ENCODE data around the gene PHACTR4. TPM values are rescaled to one million over a fixed set of nuclear protein-coding genes. Genes with fewer than 3 reads are reported as not detected.

The PHACTR4 gene
- total and polyA plus RNA-seq, 2 donors (not counting 3 experiments of a cell fraction or from before 2014, with no cell fraction given): 25.4 to 61.0 TPM

DNA sequence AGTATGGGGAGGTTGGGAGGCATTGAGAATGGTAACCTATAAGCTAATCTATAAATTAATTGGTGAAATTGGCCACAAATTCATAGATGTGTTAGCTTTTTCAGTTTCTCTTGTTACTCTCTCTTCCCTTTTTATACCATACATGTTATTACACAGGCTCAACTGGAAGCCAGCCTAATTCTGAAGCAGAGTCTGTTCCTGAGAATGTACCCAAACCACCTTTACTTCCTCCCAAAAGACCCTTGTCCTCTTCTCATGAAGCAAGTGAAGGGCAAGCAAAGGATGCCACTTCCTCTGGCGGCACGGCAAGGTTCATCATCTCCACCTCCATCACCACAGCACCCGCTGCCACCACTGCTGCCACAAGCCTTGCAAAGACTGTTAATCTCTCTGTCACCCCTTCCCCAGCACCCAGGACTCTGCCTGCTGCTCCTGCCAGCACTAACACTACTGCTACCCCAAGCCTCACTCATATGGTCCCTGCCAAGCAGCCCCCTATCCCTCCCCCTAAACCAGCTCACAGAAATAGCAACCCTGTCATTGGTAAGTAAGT is 96.8 kb downstream of the PHACTR4 start:
- no peak overlapping the region for H3K4me2 ChIP-seq (ENCODE audit: insufficient read depth, low read length)
- intact Hi-C loops (cut with micrococcal nuclease): no loop called here
- no peak for TF ChIP-seq JUN (IDR thresholded peaks at IDR 0.05; ENCODE audit: borderline replicate concordance, insufficient read depth, insufficient read length, low read depth)
- dilution Hi-C loops (cut with MboI; ENCODE audit: extremely low pct_ligation_motif_present, low sequenced_read_pairs): no loop called here
- FAIRE-seq (no peak), DNase-seq (ENCODE audit: low read depth, low spot score) (no peak)
- no peak overlapping the region for H3K9ac ChIP-seq (replicated peaks; ENCODE audit: extremely low read depth, insufficient read depth, low read length)
- H3K27ac ChIP-seq (ENCODE audit: insufficient read depth, low read depth, low read length): no peak overlapping the region
- no peaks in the 10 kb centered on the region for H3K4me1 ChIP-seq (ENCODE audit: control insufficient read depth, extremely low read depth, insufficient read depth, low read length)
- no peaks in the 10 kb centered on the region for H3K27me3 ChIP-seq (ENCODE audit: control insufficient read depth in 2 of 2, insufficient read depth in 2 of 2, low read length in 2 of 2)
- ChIA-PET CTCF (no interaction called here), POLR2A (interaction anchor here (1.0 kb wide), 1 partner anchor 29 kb away, joined by 3 read pairs; no protein-coding TSS in a partner anchor)
- H3K79me2 ChIP-seq (ENCODE audit: control insufficient read depth, insufficient read depth, low read length): no peaks in the 10 kb centered on the region
- H3K9me1 ChIP-seq (replicated peaks; ENCODE audit: control insufficient read depth, extremely low read depth, insufficient read depth, low read length): no peaks in the 10 kb centered on the region
- H3K4me3 ChIP-seq (replicated peaks in 1 of 3; ENCODE audit: insufficient read depth in 1 of 3, low read depth in 1 of 3, low read length in 3 of 3): no peak overlapping the region
- no peaks in the 10 kb centered on the region for H3K9me3 ChIP-seq (replicated peaks; ENCODE audit: control insufficient read depth, insufficient read depth, low read length)
- no peaks in the 10 kb centered on the region for H4K20me1 ChIP-seq (replicated peaks; ENCODE audit: control insufficient read depth, extremely low read depth, insufficient read depth, low read length)
- no peak overlapping the region for H2AFZ ChIP-seq (ENCODE audit: low read depth, low read length)
- BruUV-seq (replicated peaks): TSS peak; percentile 34
- peaks cover 6 to 7% of the 10 kb centered on the region in 2 experiments for H3K36me3 ChIP-seq (ENCODE audit: control insufficient read depth in 2 of 2, extremely low read depth in 1 of 2, insufficient read depth in 2 of 2, low read length in 2 of 2)

- no peak overlapping the region for H3K27ac ChIP-seq (ENCODE audit: insufficient read depth, low read depth, low read length)
- FAIRE-seq: no peak
- H4K20me1 ChIP-seq (replicated peaks; ENCODE audit: control insufficient read depth, extremely low read depth, insufficient read depth, low read length): no peaks in the 10 kb centered on the region
- no TSS peak for BruUV-seq (replicated peaks)
- H3K9me1 ChIP-seq (replicated peaks; ENCODE audit: control insufficient read depth, extremely low read depth, insufficient read depth, low read length): no peaks in the 10 kb centered on the region
- ChIA-PET POLR2A (no interaction called here), CTCF (interaction anchor here (2.8 to 7.2 kb wide), 2 partner anchors 49 to 59 kb away, joined by 9 to 60 read pairs; no protein-coding TSS in a partner anchor)
- no peak overlapping the region for H3K4me3 ChIP-seq (replicated peaks in 1 of 3; ENCODE audit: insufficient read depth in 1 of 3, low read depth in 1 of 3, low read length in 3 of 3)
- no peaks in the 10 kb centered on the region for H3K27me3 ChIP-seq (ENCODE audit: control insufficient read depth in 2 of 2, insufficient read depth in 2 of 2, low read length in 2 of 2)
- no peak for DNase-seq (ENCODE audit: low read depth, low spot score)
- dilution Hi-C loops (cut with MboI; ENCODE audit: extremely low pct_ligation_motif_present, low sequenced_read_pairs) (no loop called here), intact Hi-C loops (cut with micrococcal nuclease) (no loop called here)
- no peaks in the 10 kb centered on the region for H3K79me2 ChIP-seq (ENCODE audit: control insufficient read depth, insufficient read depth, low read length)
- no peak overlapping the region for H3K4me2 ChIP-seq (ENCODE audit: insufficient read depth, low read length)
- no peaks in the 10 kb centered on the region for H3K4me1 ChIP-seq (ENCODE audit: control insufficient read depth, extremely low read depth, insufficient read depth, low read length)
- no peaks in the 10 kb centered on the region for H3K9me3 ChIP-seq (replicated peaks; ENCODE audit: control insufficient read depth, insufficient read depth, low read length)
- H2AFZ ChIP-seq (ENCODE audit: low read depth, low read length): no peak overlapping the region
- peaks cover 11 to 15% of the 10 kb centered on the region in 2 experiments for H3K36me3 ChIP-seq (ENCODE audit: control insufficient read depth in 2 of 2, extremely low read depth in 1 of 2, insufficient read depth in 2 of 2, low read length in 2 of 2)
- TF ChIP-seq MYC (IDR thresholded peaks at IDR 0.05; ENCODE audit: low read depth, low read length) (no peak), EZH2 (IDR thresholded peaks at IDR 0.05; ENCODE audit: borderline replicate concordance, low read depth, low read length, severe bottlenecking) (no peak), GATA2 (IDR thresholded peaks at IDR 0.05; ENCODE audit: insufficient read depth, insufficient read length, low read depth, low read length) (no peak), POLR2AphosphoS5 (IDR thresholded peaks at IDR 0.05; ENCODE audit: insufficient read depth, low read depth, low read length) (no peak), JUN (IDR thresholded peaks at IDR 0.05; ENCODE audit: borderline replicate concordance, insufficient read depth, insufficient read length, low read depth) (no peak), POLR2A (IDR thresholded peaks at IDR 0.05; ENCODE audit: low read depth, low read length) (no peak), FOS (IDR thresholded peaks at IDR 0.05; ENCODE audit: borderline replicate concordance, insufficient read depth, low read length) (no peak)
- TF ChIP-seq, protein P1, sequence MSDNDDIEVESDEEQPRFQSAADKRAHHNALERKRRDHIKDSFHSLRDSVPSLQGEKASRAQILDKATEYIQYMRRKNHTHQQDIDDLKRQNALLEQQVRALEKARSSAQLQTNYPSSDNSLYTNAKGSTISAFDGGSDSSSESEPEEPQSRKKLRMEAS (IDR thresholded peaks at IDR 0.05; ENCODE audit: insufficient read depth, insufficient read length): no peak
- TF ChIP-seq, protein P2, sequence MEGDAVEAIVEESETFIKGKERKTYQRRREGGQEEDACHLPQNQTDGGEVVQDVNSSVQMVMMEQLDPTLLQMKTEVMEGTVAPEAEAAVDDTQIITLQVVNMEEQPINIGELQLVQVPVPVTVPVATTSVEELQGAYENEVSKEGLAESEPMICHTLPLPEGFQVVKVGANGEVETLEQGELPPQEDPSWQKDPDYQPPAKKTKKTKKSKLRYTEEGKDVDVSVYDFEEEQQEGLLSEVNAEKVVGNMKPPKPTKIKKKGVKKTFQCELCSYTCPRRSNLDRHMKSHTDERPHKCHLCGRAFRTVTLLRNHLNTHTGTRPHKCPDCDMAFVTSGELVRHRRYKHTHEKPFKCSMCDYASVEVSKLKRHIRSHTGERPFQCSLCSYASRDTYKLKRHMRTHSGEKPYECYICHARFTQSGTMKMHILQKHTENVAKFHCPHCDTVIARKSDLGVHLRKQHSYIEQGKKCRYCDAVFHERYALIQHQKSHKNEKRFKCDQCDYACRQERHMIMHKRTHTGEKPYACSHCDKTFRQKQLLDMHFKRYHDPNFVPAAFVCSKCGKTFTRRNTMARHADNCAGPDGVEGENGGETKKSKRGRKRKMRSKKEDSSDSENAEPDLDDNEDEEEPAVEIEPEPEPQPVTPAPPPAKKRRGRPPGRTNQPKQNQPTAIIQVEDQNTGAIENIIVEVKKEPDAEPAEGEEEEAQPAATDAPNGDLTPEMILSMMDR (IDR thresholded peaks at IDR 0.05; ENCODE audit: extremely low read depth in 1 of 2, insufficient read depth in 1 of 2, low read depth in 1 of 2, low read length in 2 of 2): no peak
- H3K9ac ChIP-seq (replicated peaks; ENCODE audit: extremely low read depth, insufficient read depth, low read length): no peak overlapping the region
Observed at GRCh38 chr1:28470146-28470545, 100.6 kb downstream of the PHACTR4 start.

Measured in endothelial cell of umbilical vein (primary cell).